Prostate gland (tissue), 2 donors: Measurements from ENCODE around the gene MITF.

Source experiments
- CTCF ChIP-seq, 4 experiments: fragments of 200-600 bp in 2 of 4; fragments of 450-650 bp in 2 of 4; sonication (generic) in 2 of 4; IDR thresholded peaks; 1 replicate in 3 of 4; 2 replicates in 1 of 4; pipeline ENCODE4 v1.5.1; 2016 to 2019; ENCODE audit warnings: antibody characterized with exemption in 4 of 4, mild to moderate bottlenecking in 2 of 4, moderate library complexity in 2 of 4
- POLR2A ChIP-seq: fragments of 450-650 bp; IDR thresholded peaks from one replicate; pipeline ENCODE4 v1.6.1; 2016; ENCODE audit warnings: antibody characterized with exemption, mild to moderate bottlenecking

DNA sequence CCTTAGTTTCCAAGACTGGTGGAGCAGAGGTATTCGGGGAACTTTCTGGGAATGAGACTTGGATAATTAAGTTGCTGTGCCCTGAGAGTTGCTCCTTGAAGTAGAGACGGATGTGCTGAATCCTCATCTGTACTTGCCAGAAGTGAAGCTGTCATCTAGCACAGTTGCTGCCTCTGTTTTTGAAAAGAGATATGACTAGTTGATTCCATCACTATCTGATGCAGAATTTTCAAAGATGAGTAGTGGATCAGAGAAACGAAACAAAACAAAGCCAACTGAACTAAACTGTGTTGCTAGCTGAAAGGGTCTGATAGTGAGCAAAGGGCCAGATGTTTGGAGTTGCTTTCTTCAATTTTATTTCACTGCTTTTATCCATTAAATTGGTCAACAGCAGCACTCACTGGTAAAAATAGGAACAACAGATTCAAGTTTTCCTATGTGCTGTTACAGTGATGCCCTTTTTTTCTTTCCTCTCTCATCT is 52.7 kb downstream of the MITF start:
- TF ChIP-seq POLR2A (no peak), CTCF (IDR thresholded peaks at IDR 0.05) (peak in 3 of 4 experiments; percentile 14 to 49 (median 42))
